Measurements from ENCODE around the gene ADGRB3.
"Not testable (repeated sequence)": the region's sequence is repeated elsewhere in the genome, so short reads cannot be mapped to it uniquely, and the experiment has no call there.

The ADGRB3 gene

GRCh38 chr6:68741501-68742386, 106.7 kb downstream of the ADGRB3 start:
- H3K4me1 ChIP-seq = no peaks in the 10 kb centered on the region
- H3K4me3 ChIP-seq (ENCODE audit: low read depth, low read length) = no peak overlapping the region
- H2AFZ ChIP-seq = no peak overlapping the region

DNA sequence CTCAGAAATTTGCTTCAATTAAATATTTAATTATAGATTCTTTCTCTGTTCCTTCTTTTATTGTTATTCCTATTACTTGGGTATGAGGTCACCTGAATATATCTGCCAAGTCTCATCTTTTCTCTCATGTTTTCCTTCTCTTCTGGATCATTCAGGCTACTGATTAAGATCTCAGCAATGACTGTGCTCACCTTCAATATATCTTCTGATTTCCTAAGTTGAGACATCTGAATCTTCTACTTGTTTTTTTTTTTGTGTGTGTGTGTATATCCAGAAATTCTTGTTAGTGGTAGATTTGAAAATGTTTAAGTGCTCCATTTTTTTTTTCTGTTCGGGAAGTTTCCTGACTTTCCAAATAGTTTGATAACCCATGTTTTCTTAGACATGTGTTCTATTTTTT, 108.0 kb downstream of the ADGRB3 start:
- H3K4me3 ChIP-seq (ENCODE audit: low read depth, low read length) = no peak overlapping the region
- H3K27me3 ChIP-seq (ENCODE audit: control insufficient read depth, insufficient read depth, low read length) = no peaks in the 10 kb centered on the region
- no peak overlapping the region for H2AFZ ChIP-seq
- no peak for TF ChIP-seq CTCF (IDR thresholded peaks at IDR 0.05)
- H3K36me3 ChIP-seq (ENCODE audit: control insufficient read depth, insufficient read depth, low read length) = no peaks in the 10 kb centered on the region
- no peaks in the 10 kb centered on the region for H3K4me1 ChIP-seq
- H3K27ac ChIP-seq = no peak overlapping the region
- no peak overlapping the region for H3K4me2 ChIP-seq (ENCODE audit: low read length)
- no peaks in the 10 kb centered on the region for H3K9me3 ChIP-seq (ENCODE audit: control insufficient read depth, low read length)
- no peaks in the 10 kb centered on the region for H3K79me2 ChIP-seq
- no peak overlapping the region for H3K9ac ChIP-seq

More at GRCh38 chr6:68741501-68742386, 106.7 kb downstream of the ADGRB3 start:
- H3K79me2 ChIP-seq = no peaks in the 10 kb centered on the region
- no peak overlapping the region for H3K27ac ChIP-seq
- no peaks in the 10 kb centered on the region for H3K9me3 ChIP-seq (ENCODE audit: control insufficient read depth, low read length)
- TF ChIP-seq CTCF (IDR thresholded peaks at IDR 0.05) = no peak
- no peaks in the 10 kb centered on the region for H3K36me3 ChIP-seq (ENCODE audit: control insufficient read depth, insufficient read depth, low read length)
- no peak overlapping the region for H3K4me2 ChIP-seq (ENCODE audit: low read length)
- H3K27me3 ChIP-seq (ENCODE audit: control insufficient read depth, insufficient read depth, low read length) = no peaks in the 10 kb centered on the region
- no peak overlapping the region for H3K9ac ChIP-seq

GRCh38 chr6:68744376-68744775, 109.3 kb downstream of the ADGRB3 start:
- H3K27me3 ChIP-seq (ENCODE audit: control insufficient read depth, insufficient read depth, low read length); H3K4me2 ChIP-seq (ENCODE audit: low read length); H3K9ac ChIP-seq; H3K4me3 ChIP-seq (ENCODE audit: low read depth, low read length); H3K9me3 ChIP-seq (ENCODE audit: control insufficient read depth, low read length); H2AFZ ChIP-seq; H3K36me3 ChIP-seq (ENCODE audit: control insufficient read depth, insufficient read depth, low read length); H3K27ac ChIP-seq; H3K4me1 ChIP-seq; H3K79me2 ChIP-seq: not testable (repeated sequence)

DNA sequence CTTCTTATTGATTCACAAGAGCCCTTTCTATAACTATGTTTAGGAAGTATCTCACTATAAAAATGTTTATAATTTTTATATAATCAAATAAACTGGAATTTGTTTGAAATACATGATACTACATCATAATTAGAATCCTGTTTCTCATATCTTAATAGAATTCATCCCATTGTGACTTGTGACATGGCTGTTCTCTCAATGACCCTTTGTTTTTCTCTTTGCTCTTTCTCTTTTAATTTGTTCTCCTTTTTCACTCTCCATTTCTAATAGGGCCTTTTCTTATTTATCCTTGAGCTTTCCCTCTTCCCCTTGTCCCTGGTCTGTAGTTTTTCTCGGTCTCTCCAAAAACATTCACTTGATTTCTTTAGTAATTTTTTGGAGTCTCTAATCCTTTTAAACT, 111.3 kb downstream of the ADGRB3 start:
- TF ChIP-seq CTCF (IDR thresholded peaks at IDR 0.05) = no peak
- H3K9ac ChIP-seq = no peak overlapping the region

GRCh38 chr6:68747110-68747790, 112.2 kb downstream of the ADGRB3 start:
- Histone ChIP-seq H3K4me1 (no peaks in the 10 kb centered on the region), H3K36me3 (ENCODE audit: control insufficient read depth, insufficient read depth, low read length) (no peaks in the 10 kb centered on the region), H3K4me2 (ENCODE audit: low read length) (no peak overlapping the region), H3K4me3 (ENCODE audit: low read depth, low read length) (no peak overlapping the region), H3K9me3 (ENCODE audit: control insufficient read depth, low read length) (no peaks in the 10 kb centered on the region), H3K9ac (no peak overlapping the region), H3K27ac (no peak overlapping the region), H3K79me2 (no peaks in the 10 kb centered on the region), H2AFZ (no peak overlapping the region), H3K27me3 (ENCODE audit: control insufficient read depth, insufficient read depth, low read length) (no peaks in the 10 kb centered on the region)
- no peak for TF ChIP-seq CTCF (IDR thresholded peaks at IDR 0.05)

More for the DNA sequence above, 111.3 kb downstream of the ADGRB3 start:
- no peaks in the 10 kb centered on the region for H3K27me3 ChIP-seq (ENCODE audit: control insufficient read depth, insufficient read depth, low read length)
- no peaks in the 10 kb centered on the region for H3K9me3 ChIP-seq (ENCODE audit: control insufficient read depth, low read length)
- no peaks in the 10 kb centered on the region for H3K36me3 ChIP-seq (ENCODE audit: control insufficient read depth, insufficient read depth, low read length)
- no peak overlapping the region for H3K27ac ChIP-seq
- H2AFZ ChIP-seq = no peak overlapping the region
- H3K4me1 ChIP-seq = no peaks in the 10 kb centered on the region
- H3K79me2 ChIP-seq = no peaks in the 10 kb centered on the region
- H3K4me2 ChIP-seq (ENCODE audit: low read length) = no peak overlapping the region
- no peak overlapping the region for H3K4me3 ChIP-seq (ENCODE audit: low read depth, low read length)

GRCh38 chr6:68747832-68748231, 112.8 kb downstream of the ADGRB3 start:
- not testable (repeated sequence) for H3K4me1 ChIP-seq; H2AFZ ChIP-seq; H3K9ac ChIP-seq; H3K4me2 ChIP-seq (ENCODE audit: low read length); H3K9me3 ChIP-seq (ENCODE audit: control insufficient read depth, low read length); H3K27me3 ChIP-seq (ENCODE audit: control insufficient read depth, insufficient read depth, low read length); H3K27ac ChIP-seq; H3K4me3 ChIP-seq (ENCODE audit: low read depth, low read length); H3K36me3 ChIP-seq (ENCODE audit: control insufficient read depth, insufficient read depth, low read length); H3K79me2 ChIP-seq
